HG03103 (cell line): Measurements from ENCODE around the gene EIPR1.

Experiments
- ATAC-seq: cut with Tn5 transposase; IDR thresholded peaks from one replicate; pipeline ENCODE4 v1.9.1; 2021; ENCODE audit warnings: low read depth; ENCODE audit not compliant: unreplicated experiment

Gene EIPR1

DNA sequence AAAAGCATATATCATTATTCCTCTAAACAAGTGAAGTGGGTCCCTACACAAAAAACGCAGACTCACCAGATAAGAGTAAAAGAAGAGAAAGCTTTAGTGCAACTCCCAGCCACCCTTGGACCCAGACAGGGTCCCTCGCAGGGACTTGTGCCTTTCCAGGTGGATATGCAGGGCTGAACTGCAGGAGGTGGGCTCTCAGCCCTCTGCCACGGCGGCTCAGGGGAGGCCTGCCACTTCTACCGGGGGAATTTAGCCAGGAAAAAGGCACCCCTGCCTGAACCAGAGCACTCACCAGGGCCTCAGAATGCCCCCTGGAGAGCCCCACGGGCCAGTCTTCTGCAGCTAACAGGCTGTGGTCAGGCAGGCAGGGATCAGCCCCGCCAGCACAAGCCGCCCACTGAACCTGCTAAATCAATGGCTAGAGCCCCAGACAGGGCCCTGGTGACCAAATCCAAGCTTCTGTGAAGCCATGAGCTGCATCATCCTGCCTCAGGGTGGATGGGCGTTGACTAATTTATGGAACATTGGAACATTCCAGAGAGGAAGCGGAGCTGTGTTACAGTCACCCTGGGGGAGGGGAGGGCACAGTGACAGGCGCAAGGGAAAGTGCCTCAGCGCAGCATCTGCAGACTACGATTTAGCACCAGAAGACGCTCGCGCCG is 209.3 kb downstream of the EIPR1 start:
- ATAC-seq: no peak

GRCh38 chr2:3163401-3163800 is 214.2 kb downstream of the EIPR1 start:
- no peak for ATAC-seq

DNA sequence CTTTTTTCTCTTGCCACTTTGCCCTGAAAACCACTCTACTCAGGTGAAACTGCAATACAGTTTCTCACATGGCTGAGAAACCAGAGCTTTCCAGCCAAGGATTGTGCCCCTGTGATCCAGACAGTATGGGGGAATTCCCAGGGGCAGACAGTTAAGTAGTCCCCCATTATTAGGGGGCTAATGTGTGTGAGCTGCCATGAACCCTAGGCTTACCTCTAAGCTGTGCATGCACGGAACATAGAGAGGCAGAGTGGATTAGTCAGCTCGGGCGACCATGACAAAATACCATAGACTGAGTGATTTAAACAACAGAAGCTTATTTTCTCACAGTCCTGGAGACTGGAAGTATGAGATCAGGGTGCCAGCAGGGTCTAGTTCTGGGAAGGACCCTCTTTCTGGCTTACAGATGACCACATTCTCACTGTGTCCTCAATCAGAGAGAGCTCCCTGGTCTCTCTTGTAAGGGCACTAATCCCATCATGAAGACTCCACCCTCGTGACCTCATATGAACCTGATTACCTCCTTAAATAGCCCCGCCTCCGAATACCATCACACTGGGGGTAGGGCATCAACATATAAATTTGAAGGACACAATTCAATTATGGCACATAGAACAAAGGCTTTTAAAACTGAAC is 215.1 kb downstream of the EIPR1 start:
- ATAC-seq: no peak

DNA sequence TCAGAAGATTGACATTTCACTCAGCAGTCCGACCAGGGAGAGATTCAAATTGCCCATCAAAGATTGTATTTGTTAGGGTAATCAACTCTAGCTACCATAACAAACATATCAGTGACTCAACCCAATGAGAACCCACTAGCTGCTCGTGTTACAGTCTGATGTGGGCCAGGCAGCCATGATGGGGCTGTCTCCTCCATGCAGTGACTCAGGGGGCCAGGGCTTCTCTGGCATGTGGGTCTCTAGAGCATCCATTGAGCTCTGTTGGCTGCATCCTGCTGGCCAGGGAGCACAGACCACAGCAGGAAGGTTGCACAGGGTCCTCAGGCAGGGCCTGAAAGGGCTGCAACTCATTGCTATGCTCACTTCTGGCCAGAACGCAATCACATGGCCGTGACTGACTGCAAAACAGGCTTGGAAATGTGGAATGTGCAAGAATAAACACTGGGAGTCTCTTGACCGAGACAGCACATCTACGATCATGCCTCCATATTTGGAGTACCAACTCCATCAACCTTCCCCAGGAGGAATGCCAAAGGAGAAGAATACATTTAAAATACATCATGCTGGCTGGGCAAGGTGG is 216.8 kb downstream of the EIPR1 start:
- no peak for ATAC-seq

GRCh38 chr2:3159782-3160545 is 217.7 kb downstream of the EIPR1 start:
- no peak for ATAC-seq

DNA sequence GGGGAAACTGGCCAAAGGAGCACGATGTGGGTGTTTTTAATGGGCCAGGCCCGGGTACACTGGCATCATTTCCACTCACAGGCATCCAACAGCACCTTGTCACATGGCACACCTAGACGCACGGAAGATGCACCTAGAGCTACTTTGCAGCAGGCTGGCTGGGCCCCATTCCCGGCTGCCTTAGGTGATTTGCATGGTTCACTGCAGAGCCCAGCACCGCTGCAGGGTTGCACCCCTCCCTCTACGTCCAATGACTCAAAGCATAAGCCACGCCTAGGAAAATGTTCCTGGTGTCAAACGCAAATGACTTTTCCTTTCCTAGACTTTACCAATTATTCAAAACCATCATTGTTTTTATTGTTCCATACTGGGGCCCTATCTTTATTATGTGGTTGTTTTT is 222.9 kb downstream of the EIPR1 start:
- ATAC-seq: no peak

GRCh38 chr2:3154146-3154545 is 223.5 kb downstream of the EIPR1 start:
- no peak for ATAC-seq

GRCh38 chr2:3151153-3151918 is 226.3 kb downstream of the EIPR1 start:
- ATAC-seq: no peak

DNA sequence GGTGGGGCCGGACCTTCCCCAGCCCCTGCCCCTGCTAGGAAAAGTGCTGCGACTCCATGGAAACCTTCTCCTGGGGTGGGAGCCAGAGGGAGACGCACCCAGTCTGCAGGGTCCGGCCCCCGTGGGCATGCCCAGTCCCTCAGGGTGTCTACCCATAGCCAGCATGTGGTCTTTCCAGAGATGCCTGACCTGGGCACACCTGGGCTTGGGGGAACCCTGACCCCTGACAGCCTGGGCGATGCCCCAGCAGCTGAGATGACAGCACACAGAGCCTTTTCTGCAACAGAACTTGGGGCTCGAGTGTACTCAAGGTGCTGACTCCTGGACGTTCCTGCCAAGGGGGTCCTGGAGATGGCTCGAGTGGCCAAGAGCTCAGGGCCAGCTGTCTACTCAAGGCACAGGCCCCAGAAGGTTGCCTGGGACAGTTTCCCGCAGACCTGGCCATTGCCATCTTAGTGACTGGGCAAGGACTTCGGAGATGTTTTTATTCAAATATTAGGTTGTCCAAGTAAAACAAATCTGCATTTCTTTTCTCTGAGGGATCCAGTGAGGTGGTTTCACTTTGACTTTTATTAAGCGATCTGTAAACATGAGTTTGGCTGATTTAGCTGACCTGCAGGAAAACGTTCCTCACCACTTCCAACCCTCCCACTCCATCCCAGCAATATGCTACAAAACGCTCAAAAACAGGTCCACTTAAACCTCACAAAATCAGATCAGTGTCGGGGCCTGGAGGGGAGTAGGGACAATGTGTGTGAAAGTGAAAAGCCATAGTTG is 228.0 kb downstream of the EIPR1 start:
- ATAC-seq: no peak

DNA sequence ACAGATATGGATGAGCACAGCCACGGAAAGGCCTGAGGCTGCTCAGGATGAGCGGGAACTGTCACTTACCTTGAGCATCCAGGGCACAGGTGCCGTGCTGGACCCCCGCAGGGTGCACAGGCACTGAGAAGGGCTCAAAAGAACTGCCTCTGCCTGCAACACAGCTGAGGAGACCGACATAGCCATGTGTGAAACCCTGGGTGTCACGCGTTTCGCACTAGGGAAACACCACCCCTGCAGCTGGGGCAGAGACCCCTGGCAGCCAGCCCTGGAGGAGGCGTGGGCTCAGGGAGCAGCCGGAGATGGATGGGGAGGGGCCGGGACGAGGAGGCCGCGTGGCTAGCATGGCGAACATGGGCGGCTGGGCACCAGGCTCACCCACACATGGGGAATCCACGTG is 228.9 kb downstream of the EIPR1 start:
- ATAC-seq: no peak

DNA sequence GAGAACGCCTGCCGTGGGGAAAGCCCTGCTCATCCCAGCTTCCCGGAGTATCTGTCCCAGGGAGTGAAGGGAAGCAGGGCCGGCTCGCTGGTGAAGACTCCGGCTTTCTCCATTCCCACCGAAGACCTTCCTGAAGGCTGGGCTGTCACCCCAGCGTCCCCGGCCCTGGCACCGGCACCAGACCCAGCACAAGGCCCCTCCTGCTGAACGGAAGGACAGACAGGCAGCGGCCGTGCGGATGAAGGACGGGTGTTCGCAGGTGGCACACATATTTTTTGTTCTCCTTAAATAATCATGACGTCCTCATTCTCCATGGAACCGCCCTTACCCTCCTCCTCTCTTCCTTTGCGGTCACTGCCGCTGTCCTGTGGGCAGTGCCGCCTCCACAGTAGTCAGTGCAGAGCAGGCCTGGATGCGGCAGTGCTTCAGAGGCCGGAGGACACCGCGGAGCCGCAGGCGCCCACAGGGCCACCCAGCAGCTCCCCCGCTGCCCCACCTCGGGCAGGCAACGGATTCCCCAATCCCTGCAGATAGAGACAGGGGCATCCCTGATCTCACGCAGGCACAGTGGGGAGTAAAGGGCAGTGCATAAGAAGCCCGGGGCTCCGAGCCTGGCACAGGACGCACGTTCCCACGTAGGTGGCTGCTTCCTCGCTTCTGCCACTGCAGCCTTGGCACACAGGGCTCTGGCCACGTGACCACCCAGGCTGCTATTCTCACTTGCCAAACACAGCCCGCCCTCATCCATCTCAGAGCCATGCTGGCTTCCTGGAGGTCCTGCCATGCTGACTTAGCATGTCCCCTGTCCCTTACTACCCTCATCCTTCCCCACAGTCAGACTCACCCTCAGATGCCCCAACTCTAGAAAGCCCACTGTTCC is 229.7 kb downstream of the EIPR1 start:
- no peak for ATAC-seq

DNA sequence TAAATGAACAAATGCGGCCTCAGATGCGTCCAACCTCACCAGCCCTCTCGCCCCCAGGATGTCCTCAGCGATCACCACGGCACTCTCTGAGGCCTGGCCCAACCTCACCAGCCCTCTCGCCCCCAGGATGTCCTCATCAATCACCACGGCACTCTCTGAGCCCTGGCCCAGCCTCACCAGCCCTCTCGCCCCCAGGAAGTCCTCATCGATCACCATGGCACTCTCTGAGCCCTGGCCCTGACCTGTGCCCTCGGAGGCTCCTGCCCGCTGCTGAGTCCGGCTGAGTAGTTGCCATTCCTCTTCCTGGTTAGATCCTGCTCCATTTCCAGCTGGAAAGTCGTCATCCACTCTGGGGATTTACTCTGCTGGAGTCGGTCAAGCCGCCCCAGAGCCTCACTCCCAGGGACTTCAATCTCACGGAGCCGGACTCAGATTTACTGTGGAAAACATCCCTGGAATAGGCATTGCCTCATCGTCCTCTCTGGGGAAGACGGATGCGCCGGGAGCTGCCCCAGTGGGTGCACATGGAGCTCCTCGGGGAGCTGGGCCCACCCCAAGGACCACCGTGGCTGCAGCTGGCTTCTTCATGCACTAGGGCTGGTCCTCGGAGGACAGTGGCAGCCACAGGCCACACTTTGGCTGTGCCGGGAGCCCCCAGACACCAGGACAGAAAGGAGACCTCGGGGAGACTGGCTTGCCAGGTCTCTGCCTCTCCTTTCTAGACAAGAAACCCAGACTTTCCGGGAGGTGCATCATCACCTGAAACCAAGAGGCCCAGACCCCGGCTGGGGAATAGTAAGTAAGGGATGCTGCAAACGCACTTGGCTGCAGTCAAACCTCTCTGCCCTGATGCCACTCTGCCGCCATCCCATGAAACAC is 230.6 kb downstream of the EIPR1 start:
- no peak for ATAC-seq

- no peak for ATAC-seq
Measured at GRCh38 chr2:3146175-3146574, 231.4 kb downstream of the EIPR1 start.

GRCh38 chr2:3145471-3146021 is 232.1 kb downstream of the EIPR1 start:
- ATAC-seq: no peak

GRCh38 chr2:3144856-3145255 is 232.8 kb downstream of the EIPR1 start:
- ATAC-seq: no peak

GRCh38 chr2:3143602-3144001 is 234.0 kb downstream of the EIPR1 start:
- no peak for ATAC-seq

DNA sequence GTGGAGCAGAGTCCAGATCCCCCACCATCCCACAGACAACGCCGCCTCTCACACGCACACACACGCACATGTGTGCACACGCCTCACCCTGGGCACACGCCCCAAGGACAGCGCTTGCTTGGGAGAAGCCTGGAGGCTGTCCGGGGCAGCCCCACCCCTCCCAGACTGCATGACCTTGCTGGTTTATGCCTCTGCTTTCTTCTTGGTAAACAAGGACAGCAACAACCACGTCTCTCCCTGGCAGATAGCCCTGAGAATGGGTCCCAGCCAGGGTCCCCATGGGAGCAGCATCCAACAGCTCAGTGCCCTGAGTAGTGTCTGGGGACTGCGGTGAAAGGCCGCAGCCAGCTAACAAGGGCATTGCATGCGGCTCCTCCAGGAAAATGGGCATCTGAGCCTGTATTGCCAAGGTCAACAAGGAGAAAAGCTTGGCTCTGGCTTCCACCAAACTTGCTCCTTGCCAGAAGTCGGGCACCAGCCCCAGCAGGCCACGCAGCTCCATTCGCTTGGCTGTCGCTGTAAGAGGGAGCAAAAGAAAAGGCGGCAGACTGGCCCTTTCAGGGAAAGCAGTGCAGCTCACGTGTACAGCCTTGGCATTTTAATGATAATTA is 234.6 kb downstream of the EIPR1 start:
- ATAC-seq: no peak
